ENCODE data around the gene RETREG3. TPM values are rescaled to one million over a fixed set of nuclear protein-coding genes. Genes with fewer than 3 reads are reported as not detected.

Gene RETREG3
- total and polyA plus RNA-seq, 2 of the 13 experiments (the other 11 are each of a cell fraction or from before 2014, with no cell fraction given) = 47.0 to 55.8 TPM

GRCh38 chr17:42562388-42563142, 46.6 kb downstream of the RETREG3 start (continued):
- no peak for TF ChIP-seq FOXP1 (IDR thresholded peaks at IDR 0.05)
- TF ChIP-seq FOXP1 (CRISPR knock-in tag; IDR thresholded peaks at IDR 0.05) = no peak
- no peak for TF ChIP-seq ZMYM2 (CRISPR knock-in tag; IDR thresholded peaks at IDR 0.05)
- no peak; the same call in 1 of the 2 replicates for TF ChIP-seq RAD21 (CRISPR knock-in tag; IDR thresholded peaks at IDR 0.05)
- TF ChIP-seq, protein P1, sequence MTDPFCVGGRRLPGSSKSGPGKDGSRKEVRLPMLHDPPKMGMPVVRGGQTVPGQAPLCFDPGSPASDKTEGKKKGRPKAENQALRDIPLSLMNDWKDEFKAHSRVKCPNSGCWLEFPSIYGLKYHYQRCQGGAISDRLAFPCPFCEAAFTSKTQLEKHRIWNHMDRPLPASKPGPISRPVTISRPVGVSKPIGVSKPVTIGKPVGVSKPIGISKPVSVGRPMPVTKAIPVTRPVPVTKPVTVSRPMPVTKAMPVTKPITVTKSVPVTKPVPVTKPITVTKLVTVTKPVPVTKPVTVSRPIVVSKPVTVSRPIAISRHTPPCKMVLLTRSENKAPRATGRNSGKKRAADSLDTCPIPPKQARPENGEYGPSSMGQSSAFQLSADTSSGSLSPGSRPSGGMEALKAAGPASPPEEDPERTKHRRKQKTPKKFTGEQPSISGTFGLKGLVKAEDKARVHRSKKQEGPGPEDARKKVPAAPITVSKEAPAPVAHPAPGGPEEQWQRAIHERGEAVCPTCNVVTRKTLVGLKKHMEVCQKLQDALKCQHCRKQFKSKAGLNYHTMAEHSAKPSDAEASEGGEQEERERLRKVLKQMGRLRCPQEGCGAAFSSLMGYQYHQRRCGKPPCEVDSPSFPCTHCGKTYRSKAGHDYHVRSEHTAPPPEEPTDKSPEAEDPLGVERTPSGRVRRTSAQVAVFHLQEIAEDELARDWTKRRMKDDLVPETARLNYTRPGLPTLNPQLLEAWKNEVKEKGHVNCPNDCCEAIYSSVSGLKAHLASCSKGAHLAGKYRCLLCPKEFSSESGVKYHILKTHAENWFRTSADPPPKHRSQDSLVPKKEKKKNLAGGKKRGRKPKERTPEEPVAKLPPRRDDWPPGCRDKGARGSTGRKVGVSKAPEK (CRISPR knock-in tag; IDR thresholded peaks at IDR 0.05; ENCODE audit: borderline replicate concordance) = no peak
- no peak for TF ChIP-seq ARID2 (CRISPR knock-in tag; IDR thresholded peaks at IDR 0.05; ENCODE audit: borderline replicate concordance)
- TF ChIP-seq POGZ (CRISPR knock-in tag; IDR thresholded peaks at IDR 0.05) = no peak; the same call in 1 of the 2 replicates
- TF ChIP-seq KDM1A (CRISPR knock-in tag; IDR thresholded peaks at IDR 0.05) = no peak
- no peak; the same call in 1 of the 2 replicates for TF ChIP-seq ZNF441 (CRISPR knock-in tag; IDR thresholded peaks at IDR 0.05; ENCODE audit: borderline replicate concordance)
- no peak for TF ChIP-seq E2F5 (CRISPR knock-in tag; conservative IDR thresholded peaks at IDR 0.05)
- no peak; the same call in 1 of the 2 replicates for TF ChIP-seq ZNF720 (CRISPR knock-in tag; IDR thresholded peaks at IDR 0.05)
- TF ChIP-seq SMYD3 (CRISPR knock-in tag; IDR thresholded peaks at IDR 0.05) = peak; percentile 10; the same call in 1 of the 2 replicates
- TF ChIP-seq SRSF9 (IDR thresholded peaks at IDR 0.05; ENCODE audit: borderline replicate concordance, insufficient read depth, low read depth, low read length, poor library complexity, severe bottlenecking) = no peak
- peak; percentile 95; the same call in 1 of the 2 replicates for TF ChIP-seq GLI4 (CRISPR knock-in tag; IDR thresholded peaks at IDR 0.05; ENCODE audit: borderline replicate concordance)
- no peak for TF ChIP-seq ONECUT2 (CRISPR knock-in tag; IDR thresholded peaks at IDR 0.05)
- peak; percentile 89 for TF ChIP-seq TFAP4 (IDR thresholded peaks at IDR 0.05; ENCODE audit: borderline replicate concordance, low read depth)
- 0 out of 2 replicates have a peak, but pooled peaks have one; percentile 3 for TF ChIP-seq ZNF644 (CRISPR knock-in tag; IDR thresholded peaks at IDR 0.05; ENCODE audit: low read depth)
- TF ChIP-seq, protein P2, sequence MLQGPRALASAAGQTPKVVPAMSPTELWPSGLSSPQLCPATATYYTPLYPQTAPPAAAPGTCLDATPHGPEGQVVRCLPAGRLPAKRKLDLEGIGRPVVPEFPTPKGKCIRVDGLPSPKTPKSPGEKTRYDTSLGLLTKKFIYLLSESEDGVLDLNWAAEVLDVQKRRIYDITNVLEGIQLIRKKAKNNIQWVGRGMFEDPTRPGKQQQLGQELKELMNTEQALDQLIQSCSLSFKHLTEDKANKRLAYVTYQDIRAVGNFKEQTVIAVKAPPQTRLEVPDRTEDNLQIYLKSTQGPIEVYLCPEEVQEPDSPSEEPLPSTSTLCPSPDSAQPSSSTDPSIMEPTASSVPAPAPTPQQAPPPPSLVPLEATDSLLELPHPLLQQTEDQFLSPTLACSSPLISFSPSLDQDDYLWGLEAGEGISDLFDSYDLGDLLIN (CRISPR knock-in tag; IDR thresholded peaks at IDR 0.05; ENCODE audit: borderline replicate concordance) = no peak
- TF ChIP-seq ZNF614 (CRISPR knock-in tag; IDR thresholded peaks at IDR 0.05; ENCODE audit: borderline replicate concordance) = no peak; the same call in 1 of the 2 replicates
- TF ChIP-seq MTA1 (CRISPR knock-in tag; IDR thresholded peaks at IDR 0.05; ENCODE audit: borderline replicate concordance) = no peak

Measured in HepG2 (cell line).